Measurements from ENCODE around the gene GRAP2. TPM values are rescaled to one million over a fixed set of nuclear protein-coding genes. Genes with fewer than 3 reads are reported as not detected.

Gene GRAP2
- polyA plus RNA-seq, 3 donors, result 0.05 to 4.2 (median 0.97) TPM

DNA sequence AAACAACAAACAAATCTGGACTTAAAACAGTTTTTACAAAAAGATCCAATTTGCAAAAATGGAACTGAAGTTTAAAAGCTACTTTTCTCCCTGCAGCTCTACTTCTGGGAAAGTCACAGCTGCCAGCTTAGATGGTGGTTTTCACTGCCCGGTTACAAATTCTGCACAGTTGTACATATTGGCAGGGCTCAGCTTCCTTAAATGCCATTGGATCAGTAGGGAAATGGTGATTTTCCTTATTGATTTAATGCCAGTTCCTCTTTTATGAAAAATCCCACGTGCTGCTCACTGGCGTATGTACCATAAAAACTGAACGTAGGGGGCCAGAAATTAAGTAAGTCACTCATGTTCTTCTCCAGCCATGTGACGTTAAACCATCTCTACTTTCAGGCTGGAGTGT lies 22.8 kb downstream of the GRAP2 start:
- no peaks in the 10 kb centered on the region for H3K9me3 Mint-ChIP-seq
- Histone ChIP-seq H4K20me1 (ENCODE audit: insufficient read depth, low read length) (no peaks in the 10 kb centered on the region), H3K4me3 (replicated peaks in 1 of 3; ENCODE audit: low read depth in 2 of 3, low read length in 3 of 3) (no peak overlapping the region), H3K4me1 (ENCODE audit: control insufficient read depth in 1 of 2, insufficient read depth in 2 of 2, low read length in 2 of 2) (peaks cover 14 to 22% of the 10 kb centered on the region in 2 donors), H3K9ac (ENCODE audit: insufficient read depth, low read length, poor library complexity, severe bottlenecking) (no peak overlapping the region), H3K4me2 (replicated peaks; ENCODE audit: extremely low read depth, low read length, poor library complexity, severe bottlenecking) (no peak overlapping the region), H3K36me3 (replicated peaks in 1 of 2; ENCODE audit: control insufficient read depth in 1 of 2, insufficient read depth in 2 of 2, low read length in 2 of 2) (no peaks in the 10 kb centered on the region), H2AFZ (ENCODE audit: insufficient read depth, low read depth, low read length, poor library complexity, severe bottlenecking) (no peak overlapping the region), H3K27ac (ENCODE audit: low read depth in 1 of 2, low read length in 2 of 2) (no peak overlapping the region), H3K79me2 (ENCODE audit: insufficient read depth, low read length) (no peaks in the 10 kb centered on the region), H3K9me3 (replicated peaks in 1 of 2; ENCODE audit: control insufficient read depth in 1 of 2, insufficient read depth in 1 of 2, low read length in 2 of 2) (no peaks in the 10 kb centered on the region), H3K27me3 (ENCODE audit: control insufficient read depth in 2 of 2, insufficient read depth in 2 of 2, low read length in 2 of 2) (no peaks in the 10 kb centered on the region)
- no peak overlapping the region for H3K27ac Mint-ChIP-seq
- 6% methylated on average over 3 of the region's 5 CpGs for WGBS (ENCODE audit: insufficient coverage)
- peaks cover 27% of the 10 kb centered on the region for H3K4me1 Mint-ChIP-seq
- intact Hi-C loops (cut with micrococcal nuclease), result no loop called here
- TF ChIP-seq, protein P1, sequence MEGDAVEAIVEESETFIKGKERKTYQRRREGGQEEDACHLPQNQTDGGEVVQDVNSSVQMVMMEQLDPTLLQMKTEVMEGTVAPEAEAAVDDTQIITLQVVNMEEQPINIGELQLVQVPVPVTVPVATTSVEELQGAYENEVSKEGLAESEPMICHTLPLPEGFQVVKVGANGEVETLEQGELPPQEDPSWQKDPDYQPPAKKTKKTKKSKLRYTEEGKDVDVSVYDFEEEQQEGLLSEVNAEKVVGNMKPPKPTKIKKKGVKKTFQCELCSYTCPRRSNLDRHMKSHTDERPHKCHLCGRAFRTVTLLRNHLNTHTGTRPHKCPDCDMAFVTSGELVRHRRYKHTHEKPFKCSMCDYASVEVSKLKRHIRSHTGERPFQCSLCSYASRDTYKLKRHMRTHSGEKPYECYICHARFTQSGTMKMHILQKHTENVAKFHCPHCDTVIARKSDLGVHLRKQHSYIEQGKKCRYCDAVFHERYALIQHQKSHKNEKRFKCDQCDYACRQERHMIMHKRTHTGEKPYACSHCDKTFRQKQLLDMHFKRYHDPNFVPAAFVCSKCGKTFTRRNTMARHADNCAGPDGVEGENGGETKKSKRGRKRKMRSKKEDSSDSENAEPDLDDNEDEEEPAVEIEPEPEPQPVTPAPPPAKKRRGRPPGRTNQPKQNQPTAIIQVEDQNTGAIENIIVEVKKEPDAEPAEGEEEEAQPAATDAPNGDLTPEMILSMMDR (IDR thresholded peaks at IDR 0.05), result no peak
- H3K36me3 Mint-ChIP-seq, result no peaks in the 10 kb centered on the region
- DNase-seq, result no peak
- H3K27me3 Mint-ChIP-seq (ENCODE audit: low read depth in 3 of 3), result peaks cover 0 to 5% (median 2%) of the 10 kb centered on the region in 3 donors
- H3K4me3 Mint-ChIP-seq, result no peak overlapping the region

DNA sequence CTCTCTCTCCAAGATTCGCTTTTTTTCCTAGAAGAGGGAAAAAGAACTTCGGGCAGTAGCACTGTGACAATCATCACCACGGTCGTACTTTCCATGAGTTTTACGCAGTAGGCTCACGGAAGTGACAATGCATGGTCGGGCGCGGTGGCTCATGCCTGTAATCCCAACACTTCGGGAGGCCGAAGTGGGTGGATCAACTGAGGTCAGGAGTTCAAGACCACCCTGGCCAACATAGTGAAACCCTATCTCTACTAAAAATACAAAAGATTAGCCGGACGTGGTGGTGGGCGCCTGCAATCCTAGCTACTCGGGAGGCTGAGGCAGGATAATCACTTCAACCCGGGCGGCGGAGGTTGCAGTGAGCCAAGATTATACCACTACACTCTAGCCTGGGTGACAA lies 23.4 kb downstream of the GRAP2 start:
- intact Hi-C loops (cut with micrococcal nuclease), result no loop called here
- no peaks in the 10 kb centered on the region for H3K36me3 ChIP-seq (replicated peaks in 1 of 2; ENCODE audit: control insufficient read depth in 1 of 2, insufficient read depth in 2 of 2, low read length in 2 of 2)
- no peaks in the 10 kb centered on the region for H3K9me3 ChIP-seq (replicated peaks in 1 of 2; ENCODE audit: control insufficient read depth in 1 of 2, insufficient read depth in 1 of 2, low read length in 2 of 2)
- H3K27me3 Mint-ChIP-seq (ENCODE audit: low read depth in 3 of 3), result peaks cover 0 to 5% (median 2%) of the 10 kb centered on the region in 3 donors
- DNase-seq, result no peak
- H3K4me3 ChIP-seq (replicated peaks in 1 of 3; ENCODE audit: low read depth in 2 of 3, low read length in 3 of 3), result no peak overlapping the region
- no peaks in the 10 kb centered on the region for H3K9me3 Mint-ChIP-seq
- no peak overlapping the region for H3K27ac ChIP-seq (ENCODE audit: low read depth in 1 of 2, low read length in 2 of 2)
- H2AFZ ChIP-seq (ENCODE audit: insufficient read depth, low read depth, low read length, poor library complexity, severe bottlenecking), result no peak overlapping the region
- no peaks in the 10 kb centered on the region for H3K27me3 ChIP-seq (ENCODE audit: control insufficient read depth in 2 of 2, insufficient read depth in 2 of 2, low read length in 2 of 2)
- H3K4me2 ChIP-seq (replicated peaks; ENCODE audit: extremely low read depth, low read length, poor library complexity, severe bottlenecking), result no peak overlapping the region
- peaks cover 20 to 28% of the 10 kb centered on the region in 2 donors for H3K4me1 ChIP-seq (ENCODE audit: control insufficient read depth in 1 of 2, insufficient read depth in 2 of 2, low read length in 2 of 2)
- H3K9ac ChIP-seq (ENCODE audit: insufficient read depth, low read length, poor library complexity, severe bottlenecking), result no peak overlapping the region
- H3K27ac Mint-ChIP-seq, result peak overlapping the region in 1 of 7 donors; percentile 15
- H3K36me3 Mint-ChIP-seq, result no peaks in the 10 kb centered on the region
- 97% methylated on average over 13 of the region's 18 CpGs for WGBS (ENCODE audit: insufficient coverage)
- H3K4me1 Mint-ChIP-seq, result peaks cover 27% of the 10 kb centered on the region
- H3K79me2 ChIP-seq (ENCODE audit: insufficient read depth, low read length), result no peaks in the 10 kb centered on the region
- TF ChIP-seq, protein P1 (IDR thresholded peaks at IDR 0.05), result no peak
- no peak overlapping the region for H3K4me3 Mint-ChIP-seq
- H4K20me1 ChIP-seq (ENCODE audit: insufficient read depth, low read length), result no peaks in the 10 kb centered on the region

Measured in CD14-positive monocyte (primary cell).